HG03039 (cell line): Measurements from ENCODE around the gene NSUN2.
"Not testable (repeated sequence)": the region's sequence is repeated elsewhere in the genome, so short reads cannot be mapped to it uniquely, and the experiment has no call there.

ENCODE experiments used
- ATAC-seq: cut with Tn5 transposase; IDR thresholded peaks from one replicate; pipeline ENCODE4 v1.9.1; 2021; ENCODE audit warnings: mild to moderate bottlenecking, moderate library complexity; ENCODE audit not compliant: unreplicated experiment

The NSUN2 gene

GRCh38 chr5:6632888-6633468 is at the start of gene NSUN2, which contains the start of gene SRD5A1:
NSUN2 (minus strand) TSS chr5:6633044; CDS start chr5:6632979, 65 bp downstream.
SRD5A1 (plus strand) TSS chr5:6633440; CDS start chr5:6633577, 137 bp downstream.
- ATAC-seq: peak; percentile 85

DNA sequence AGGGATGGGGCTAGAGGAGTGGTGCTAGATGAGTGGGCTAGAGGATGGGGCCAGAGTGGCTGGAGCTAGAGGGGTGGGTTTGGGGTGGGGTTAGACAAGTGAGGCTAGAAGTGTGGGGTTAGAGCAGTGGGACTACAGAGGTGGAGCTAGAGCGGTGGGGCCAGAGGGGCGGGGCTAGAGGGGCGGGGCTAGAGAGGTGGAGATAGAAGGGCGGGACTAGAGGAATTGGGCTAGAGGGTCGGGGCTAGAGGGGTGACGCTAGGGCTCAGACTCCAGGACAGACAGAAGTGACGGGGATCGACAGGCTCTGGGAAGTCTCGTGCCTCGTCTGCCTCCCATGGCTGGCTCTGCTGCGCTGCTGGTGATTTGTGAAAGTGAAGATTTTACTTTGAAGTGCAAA is 49.4 kb upstream of the NSUN2 start:
- ATAC-seq: no peak

GRCh38 chr5:6681682-6682081 is 48.8 kb upstream of the NSUN2 start:
- no peak for ATAC-seq

GRCh38 chr5:6680922-6681321 is 48.1 kb upstream of the NSUN2 start:
- ATAC-seq: no peak

DNA sequence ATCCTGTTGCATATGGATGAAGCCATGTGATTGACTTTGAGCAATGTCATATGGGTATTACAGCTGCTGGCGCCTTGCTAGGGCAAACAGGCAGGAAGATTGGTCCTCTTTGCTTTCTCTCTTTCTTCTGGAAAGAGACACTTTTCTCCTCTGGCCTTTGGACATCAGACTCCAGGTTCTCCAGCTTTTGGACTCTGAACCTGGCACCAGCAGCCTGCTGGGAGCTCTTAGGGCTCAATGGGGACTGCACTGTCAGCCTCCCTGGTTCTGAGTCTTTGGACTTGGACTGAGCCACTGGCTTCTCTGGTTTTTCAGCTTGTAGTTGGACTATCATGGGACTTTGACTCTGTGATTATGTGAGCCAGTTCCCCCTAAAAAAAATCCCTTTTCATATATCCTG is 45.5 kb upstream of the NSUN2 start:
- no peak for ATAC-seq

GRCh38 chr5:6676702-6677101 is 43.9 kb upstream of the NSUN2 start:
- no peak for ATAC-seq

- no peak for ATAC-seq
Observed at GRCh38 chr5:6675784-6676491, 43.1 kb upstream of the NSUN2 start.

DNA sequence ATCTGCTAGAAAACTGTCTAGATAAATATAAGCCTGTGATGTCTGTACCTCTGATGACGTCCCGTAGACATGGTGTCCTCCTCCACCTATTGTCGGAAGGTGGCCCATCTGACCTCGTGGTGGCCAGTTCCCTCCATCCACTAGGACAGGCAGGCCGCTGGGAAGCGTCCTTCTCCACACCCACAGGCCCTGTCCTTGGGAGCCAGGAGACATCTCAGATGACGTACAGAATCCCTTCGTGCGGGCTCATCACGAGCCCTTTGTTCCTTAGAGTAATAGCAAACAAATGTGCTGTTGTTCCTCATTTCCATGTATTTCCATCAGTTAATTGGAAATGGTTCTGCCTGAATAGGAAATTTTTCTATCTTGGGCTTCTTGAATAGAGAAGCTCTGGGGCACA is 42.0 kb upstream of the NSUN2 start:
- ATAC-seq: no peak

GRCh38 chr5:6674421-6674820 is 41.6 kb upstream of the NSUN2 start:
- no peak for ATAC-seq

GRCh38 chr5:6673963-6674362 is 41.1 kb upstream of the NSUN2 start:
- ATAC-seq: no peak

DNA sequence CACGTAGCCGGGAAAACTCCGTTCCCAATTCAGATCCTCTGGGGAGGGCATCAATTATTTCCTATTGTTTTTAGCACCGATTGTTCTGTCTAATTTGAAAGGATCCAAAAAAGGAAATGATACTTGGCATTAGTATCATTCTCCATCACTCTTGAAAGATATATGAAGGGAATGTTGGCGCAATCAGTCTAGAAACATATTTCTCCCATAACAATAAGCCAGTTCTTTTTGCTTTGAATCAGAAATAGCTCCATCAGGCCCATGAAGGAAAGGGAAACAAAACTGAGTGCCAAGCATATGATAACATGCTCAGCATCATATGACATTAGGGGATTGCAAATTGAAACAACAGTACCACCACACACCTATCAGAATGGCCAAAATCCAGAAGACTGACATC is 40.2 kb upstream of the NSUN2 start:
- no peak for ATAC-seq

GRCh38 chr5:6668717-6669116 is 35.9 kb upstream of the NSUN2 start:
- not testable (repeated sequence) for ATAC-seq

GRCh38 chr5:6667648-6668047 is 34.8 kb upstream of the NSUN2 start:
- ATAC-seq: no peak

DNA sequence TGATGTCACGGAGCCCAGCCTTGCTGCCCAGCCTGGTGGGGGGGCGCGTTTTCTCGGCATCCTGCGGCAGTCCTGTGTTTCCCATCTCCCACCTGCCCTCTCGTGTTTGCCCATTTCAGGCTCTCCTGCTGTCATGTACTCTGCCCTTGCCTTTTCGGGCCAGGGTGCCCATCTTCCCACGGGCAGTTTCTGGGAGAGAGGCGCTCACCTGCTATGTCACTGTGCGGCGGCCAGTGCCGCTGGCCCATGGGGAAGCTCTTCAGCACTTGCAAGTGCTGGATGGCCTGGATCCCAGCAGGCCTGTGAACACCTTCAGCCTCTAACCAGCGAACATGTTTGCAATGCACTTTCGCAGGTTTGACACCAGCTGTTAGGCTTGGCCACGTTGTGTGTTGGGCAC is 33.9 kb upstream of the NSUN2 start:
- no peak for ATAC-seq

DNA sequence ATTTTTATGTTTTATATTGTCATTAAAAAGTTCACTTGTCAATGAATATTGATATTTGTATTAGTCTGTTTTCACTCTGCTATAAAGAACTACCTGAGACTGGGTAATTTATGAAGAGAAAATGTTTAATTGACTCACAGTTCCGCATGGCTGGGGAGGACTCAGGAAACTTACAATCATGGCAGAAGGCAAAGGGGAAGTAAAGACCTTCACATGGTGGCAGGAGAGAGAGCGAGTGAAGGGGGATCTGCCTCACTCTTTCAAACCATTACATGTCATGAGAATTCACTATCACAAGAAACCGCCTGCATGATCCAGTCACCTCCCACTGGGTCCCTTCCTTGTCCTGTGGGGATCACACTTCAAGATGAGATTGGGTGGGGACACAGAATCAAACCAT is 27.8 kb upstream of the NSUN2 start:
- ATAC-seq: peak; percentile 38

DNA sequence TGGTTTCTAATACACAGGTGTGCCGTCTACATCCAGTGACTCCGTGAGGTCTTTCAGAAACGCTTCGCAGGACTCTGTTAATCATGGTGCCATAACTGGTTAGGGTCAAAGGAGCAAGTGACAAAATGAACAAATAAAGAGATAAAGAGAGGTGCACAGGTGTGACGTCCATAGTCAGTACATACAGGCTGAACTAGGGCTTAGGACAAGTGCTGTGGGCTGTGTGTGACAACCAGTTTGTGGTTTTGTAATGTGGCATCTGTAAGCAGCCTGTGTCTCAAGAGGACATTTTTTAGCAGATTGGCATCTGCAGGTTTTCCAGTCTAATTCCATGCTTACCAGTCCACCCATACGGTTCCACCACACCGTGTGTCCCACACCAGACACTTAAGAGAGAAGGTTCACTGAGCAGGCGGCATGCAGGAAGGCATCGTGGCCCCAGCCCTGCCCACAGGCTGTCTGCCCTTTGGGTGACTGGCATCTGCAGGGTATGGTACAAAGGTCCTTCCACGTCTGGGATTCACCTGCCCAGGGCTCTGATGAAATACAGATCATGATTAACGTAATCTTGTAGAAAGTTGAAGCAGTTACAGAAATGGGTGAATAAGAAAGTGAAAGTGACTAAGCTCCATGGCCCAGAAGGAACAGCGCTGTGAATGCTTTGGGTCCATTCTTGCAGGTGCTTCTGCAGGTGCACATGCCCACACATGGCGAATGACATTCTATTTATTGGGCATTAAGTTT is 27.3 kb upstream of the NSUN2 start:
- ATAC-seq: peak; percentile 61

- ATAC-seq: no peak
Observed at GRCh38 chr5:6656680-6657079, 23.8 kb upstream of the NSUN2 start.

DNA sequence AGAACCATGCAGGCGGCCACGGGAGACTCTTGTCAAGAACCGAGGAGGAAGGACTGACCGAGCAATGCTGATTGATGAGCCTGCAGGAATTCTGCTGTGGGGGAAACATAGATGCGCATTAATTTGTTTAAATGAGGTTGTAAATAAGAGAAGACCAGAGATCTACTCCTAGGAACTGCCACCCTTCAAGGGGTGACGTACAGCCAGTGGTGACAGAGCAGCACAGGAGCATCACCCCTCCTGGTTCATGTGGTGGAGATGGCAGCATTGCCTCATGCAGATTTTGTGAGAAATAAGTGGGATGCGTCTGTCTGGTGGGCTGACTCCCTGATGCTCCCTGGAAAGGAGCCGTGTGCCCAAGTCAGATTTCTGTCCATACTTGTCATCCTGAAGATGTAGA is 22.6 kb upstream of the NSUN2 start:
- ATAC-seq: no peak

GRCh38 chr5:6652025-6652424 is 19.2 kb upstream of the NSUN2 start:
- peak; percentile 88 for ATAC-seq

GRCh38 chr5:6649681-6650080 is 16.8 kb upstream of the NSUN2 start:
- ATAC-seq: no peak

- no peak for ATAC-seq
Observed at GRCh38 chr5:6649186-6649585, 16.3 kb upstream of the NSUN2 start.
